Endothelial cell of umbilical vein (primary cell): ENCODE data around the gene SMOC2. TPM values are rescaled to one million over a fixed set of nuclear protein-coding genes. Genes with fewer than 3 reads are reported as not detected.

Source experiments
- BruUV-seq: library from RNA; stranded (reverse); fragments of 400-500 nt; replicated peaks from 2 replicates; lab custom pipeline; 2021; lab: Mats Ljungman, UMichigan
- CTCF ChIA-PET: fragments of 300-600, 350-600 bp; sonication (Branson Sonifier 250); formaldehyde crosslinking; loops from one replicate; lab custom pipeline; 2021; ENCODE audit warnings: antibody characterized with exemption, inconsistent platforms; lab: Charles Lee
- POLR2A ChIA-PET: fragments of 300-600, 350-600 bp; sonication (Branson Sonifier 250); formaldehyde crosslinking; loops from one replicate; lab custom pipeline; 2021; ENCODE audit warnings: antibody characterized with exemption, inconsistent platforms; lab: Charles Lee
- DNase-seq: peaks from one replicate; pipeline ENCODE4 v3.0.0-alpha.2; 2011; ENCODE audit warnings: low read depth, low spot score
- FAIRE-seq: peaks from 2 replicates; lab custom pipeline; 2011; peaks lifted over from hg19 to GRCh38; lab: Jason Lieb, UNC
- H2AFZ ChIP-seq: 2 replicates; pipeline ENCODE4 v1.6.0; 2012; ENCODE audit warnings: low read depth, low read length, control low read depth, inconsistent platforms
- H3K27ac ChIP-seq: 2 replicates; pipeline ENCODE4 v1.5.1; 2011; ENCODE audit warnings: low read depth, mild to moderate bottlenecking, control low read depth, low read length, moderate library complexity; ENCODE audit not compliant: insufficient read depth
- H3K27me3 ChIP-seq, 2 experiments: 2 replicates each; pipeline versions ENCODE4 v1.6.0 to v1.6.1; 2011; ENCODE audit warnings: low read length in 2 of 2, mixed read lengths in 1 of 2; ENCODE audit not compliant: control insufficient read depth in 2 of 2, insufficient read depth in 2 of 2
- H3K36me3 ChIP-seq, 2 experiments: 2 replicates in 1 of 2; 3 replicates in 1 of 2; pipeline ENCODE4 v1.5.1; 2011; ENCODE audit warnings: low read length in 2 of 2, mild to moderate bottlenecking in 1 of 2, moderate library complexity in 1 of 2; ENCODE audit not compliant: control insufficient read depth in 2 of 2, insufficient read depth in 2 of 2; ENCODE audit errors: extremely low read depth in 1 of 2
- H3K4me1 ChIP-seq: 3 replicates; pipeline ENCODE4 v1.5.1; 2011; ENCODE audit warnings: mild to moderate bottlenecking, low read length; ENCODE audit not compliant: control insufficient read depth, insufficient read depth; ENCODE audit errors: extremely low read depth
- H3K4me2 ChIP-seq: 2 replicates; pipeline ENCODE4 v1.6.1; 2011; ENCODE audit warnings: low read length, control low read depth, mixed read lengths; ENCODE audit not compliant: insufficient read depth
- H3K4me3 ChIP-seq, 3 experiments: fragments of 200-600 bp in 1 of 3; sonication (generic), shearing (Covaris generic) in 1 of 3; replicated peaks in 1 of 3; 2 replicates each; pipeline ENCODE4 v1.5.1; 2011 to 2016; ENCODE audit warnings: control low read depth in 3 of 3, low read length in 3 of 3, mild to moderate bottlenecking in 2 of 3, inconsistent platforms in 1 of 3, low read depth in 1 of 3, moderate library complexity in 1 of 3; ENCODE audit not compliant: insufficient read depth in 1 of 3
- H3K79me2 ChIP-seq: 2 replicates; pipeline ENCODE4 v1.6.0; 2012; ENCODE audit warnings: low read length, inconsistent platforms; ENCODE audit not compliant: control insufficient read depth, insufficient read depth
- H3K9ac ChIP-seq: replicated peaks from 2 replicates; pipeline ENCODE3; 2011; ENCODE audit warnings: low read length, control low read depth; ENCODE audit not compliant: insufficient read depth; ENCODE audit errors: extremely low read depth
- H3K9me1 ChIP-seq: replicated peaks from 3 replicates; pipeline ENCODE4 v1.6.0; 2011; ENCODE audit warnings: mild to moderate bottlenecking, low read length; ENCODE audit not compliant: control insufficient read depth, insufficient read depth; ENCODE audit errors: extremely low read depth
- H3K9me3 ChIP-seq: replicated peaks from 2 replicates; pipeline ENCODE4 v1.5.1; 2012; ENCODE audit warnings: low read length, inconsistent platforms; ENCODE audit not compliant: control insufficient read depth, insufficient read depth
- H4K20me1 ChIP-seq: replicated peaks from 2 replicates; pipeline ENCODE3; 2011; ENCODE audit warnings: mild to moderate bottlenecking, low read length; ENCODE audit not compliant: control insufficient read depth, insufficient read depth; ENCODE audit errors: extremely low read depth
- EZH2 ChIP-seq: IDR thresholded peaks from 2 replicates; pipeline ENCODE4 v1.6.1; 2012; ENCODE audit warnings: borderline replicate concordance, low read depth, mild to moderate bottlenecking, moderate library complexity, low read length, inconsistent platforms; ENCODE audit not compliant: severe bottlenecking
- FOS ChIP-seq: IDR thresholded peaks from 2 replicates; pipeline ENCODE4 v1.6.1; 2011; ENCODE audit warnings: mild to moderate bottlenecking, low read length, moderate library complexity, borderline replicate concordance; ENCODE audit not compliant: insufficient read depth
- GATA2 ChIP-seq: IDR thresholded peaks from 2 replicates; pipeline ENCODE4 v1.7.0; 2011; ENCODE audit warnings: low read depth, mild to moderate bottlenecking, moderate library complexity, mixed read lengths, low read length; ENCODE audit not compliant: insufficient read length, insufficient read depth
- JUN ChIP-seq: IDR thresholded peaks from 2 replicates; pipeline ENCODE4 v1.6.1; 2011; ENCODE audit warnings: borderline replicate concordance, low read depth; ENCODE audit not compliant: insufficient read length, insufficient read depth
- MAX ChIP-seq: IDR thresholded peaks from 2 replicates; pipeline ENCODE4 v1.6.1; 2011; ENCODE audit not compliant: insufficient read depth, insufficient read length
- MYC ChIP-seq: IDR thresholded peaks from one replicate; pipeline ENCODE4 v1.6.1; 2011; ENCODE audit warnings: mild to moderate bottlenecking, low read depth, low read length
- POLR2A ChIP-seq: IDR thresholded peaks from 2 replicates; pipeline ENCODE4 v1.6.1; 2012; ENCODE audit warnings: low read depth, mild to moderate bottlenecking, control low read depth, low read length
- POLR2AphosphoS5 ChIP-seq: IDR thresholded peaks from 2 replicates; pipeline ENCODE4 v1.6.1; 2012; ENCODE audit warnings: low read depth, mild to moderate bottlenecking, control low read depth, low read length, moderate library complexity; ENCODE audit not compliant: insufficient read depth
- dilution Hi-C: fragments of 300-500 bp; cut with MboI; formaldehyde crosslinking; loops from one replicate; pipeline ENCODE4 v1.15.0; 2019; ENCODE audit warnings: low sequenced_read_pairs; ENCODE audit not compliant: extremely low pct_ligation_motif_present
- intact Hi-C: fragments of 100-400 bp; cut with micrococcal nuclease; formaldehyde crosslinking; loops from one replicate; pipeline ENCODE4 v1.10.0; 2022
- polyA plus RNA-seq, 4 experiments: library from polyadenylated mRNA; depleted of rRNA in 3 of 4; stranded (reverse) in 3 of 4; unstranded in 1 of 4; fragments of >200 nt; gene quantifications; 2 replicates each; pipeline versions ENCODE4 v1.2.1 to v1.2.3, GENCODE V29; 2011 to 2012; ENCODE audit warnings: missing spikeins in 1 of 4
- total RNA-seq: library from RNA; stranded (reverse); gene quantifications from 2 replicates; pipeline ENCODE4 v1.2.3, GENCODE V29; 2021
- TF ChIP-seq, protein P1 (sequence below), 2 donors: IDR thresholded peaks; 1 replicate in 1 of 2; 2 replicates in 1 of 2; pipeline ENCODE4 v1.5.1; 2011; ENCODE audit warnings: low read length in 2 of 2, mild to moderate bottlenecking in 2 of 2, moderate library complexity in 2 of 2, control low read depth in 1 of 2, inconsistent platforms in 1 of 2, low read depth in 1 of 2; ENCODE audit not compliant: insufficient read depth in 1 of 2; ENCODE audit errors: extremely low read depth in 1 of 2

The SMOC2 gene
- total and polyA plus RNA-seq, 2 donors (not counting 3 experiments of a cell fraction or from before 2014, with no cell fraction given) = not detected

DNA sequence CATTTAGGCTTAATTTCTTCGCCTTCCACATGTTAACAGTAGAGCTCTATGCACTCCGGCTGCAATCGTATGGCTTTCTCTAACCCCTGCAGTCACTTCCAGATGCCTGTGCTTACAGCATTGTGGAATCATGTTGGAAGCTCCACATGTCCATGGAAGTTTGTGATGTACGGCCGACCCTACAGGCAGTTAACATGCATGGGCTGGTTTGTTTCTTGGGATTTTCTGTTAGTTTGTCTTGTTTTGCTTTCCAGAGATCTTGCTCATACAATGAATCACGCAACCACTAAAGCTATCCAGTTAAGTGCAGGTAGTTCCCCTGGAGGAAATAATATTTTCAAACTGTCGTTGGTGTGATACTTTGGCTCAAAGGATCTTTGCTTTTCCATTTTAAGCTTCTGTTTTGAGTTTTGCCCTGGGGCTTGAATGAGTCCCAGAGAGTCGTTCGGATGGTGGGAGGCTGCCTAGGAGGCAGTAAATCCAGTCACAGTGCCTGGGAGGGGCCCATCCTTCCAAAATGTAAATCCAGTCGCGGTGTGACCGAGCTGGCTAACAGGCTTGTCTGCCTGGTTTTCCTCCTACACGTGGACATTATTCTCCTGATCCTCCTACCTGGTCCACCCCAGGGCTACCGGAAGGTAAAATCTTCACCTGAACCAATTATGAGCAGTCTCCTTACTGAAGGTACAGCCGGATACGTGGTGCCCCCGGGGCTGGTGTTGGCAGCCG is 225.9 kb downstream of the SMOC2 start:
- Histone ChIP-seq H4K20me1 (no peaks in the 10 kb centered on the region), H3K4me1 (no peaks in the 10 kb centered on the region), H3K27ac (no peak overlapping the region), H3K4me3 (no peak overlapping the region), H3K9ac (no peak overlapping the region), H2AFZ (no peak overlapping the region), H3K79me2 (no peaks in the 10 kb centered on the region), H3K27me3 (no peaks in the 10 kb centered on the region), H3K36me3 (no peaks in the 10 kb centered on the region), H3K9me1 (no peaks in the 10 kb centered on the region), H3K9me3 (no peaks in the 10 kb centered on the region), H3K4me2 (no peak overlapping the region)
- CTCF ChIA-PET = no interaction called here
- dilution Hi-C loops = no loop called here
- intact Hi-C loops = no loop called here
- no peak for FAIRE-seq
- POLR2A ChIA-PET = no interaction called here
- no peak for DNase-seq
- no peak for TF ChIP-seq GATA2
- BruUV-seq = no TSS peak

DNA sequence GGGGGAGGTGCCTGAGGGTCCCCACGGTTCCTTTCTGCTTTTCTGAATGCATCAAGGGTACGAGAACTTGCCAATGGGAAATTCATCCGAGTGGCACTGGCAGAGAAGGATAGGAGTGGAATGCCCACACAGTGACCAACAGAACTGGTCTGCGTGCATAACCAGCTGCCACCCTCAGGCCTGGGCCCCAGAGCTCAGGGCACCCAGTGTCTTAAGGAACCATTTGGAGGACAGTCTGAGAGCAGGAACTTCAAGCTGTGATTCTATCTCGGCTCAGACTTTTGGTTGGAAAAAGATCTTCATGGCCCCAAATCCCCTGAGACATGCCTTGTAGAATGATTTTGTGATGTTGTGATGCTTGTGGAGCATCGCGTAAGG is 226.4 kb downstream of the SMOC2 start:
- BruUV-seq = no TSS peak
- no peak for FAIRE-seq
- dilution Hi-C loops = no loop called here

More for the DNA sequence above, 226.4 kb downstream of the SMOC2 start:
- Histone ChIP-seq H3K27ac (no peak overlapping the region), H3K4me1 (no peaks in the 10 kb centered on the region), H3K4me2 (no peak overlapping the region), H3K9me1 (no peaks in the 10 kb centered on the region), H3K9ac (no peak overlapping the region), H2AFZ (no peak overlapping the region), H3K9me3 (no peaks in the 10 kb centered on the region), H3K4me3 (no peak overlapping the region), H4K20me1 (no peaks in the 10 kb centered on the region), H3K36me3 (no peaks in the 10 kb centered on the region), H3K27me3 (no peaks in the 10 kb centered on the region), H3K79me2 (no peaks in the 10 kb centered on the region)
- intact Hi-C loops = no loop called here
- ChIA-PET POLR2A (no interaction called here), CTCF (no interaction called here)
- no peak for DNase-seq
- no peak for TF ChIP-seq POLR2A
- no peak for TF ChIP-seq GATA2
- TF ChIP-seq, protein P1, sequence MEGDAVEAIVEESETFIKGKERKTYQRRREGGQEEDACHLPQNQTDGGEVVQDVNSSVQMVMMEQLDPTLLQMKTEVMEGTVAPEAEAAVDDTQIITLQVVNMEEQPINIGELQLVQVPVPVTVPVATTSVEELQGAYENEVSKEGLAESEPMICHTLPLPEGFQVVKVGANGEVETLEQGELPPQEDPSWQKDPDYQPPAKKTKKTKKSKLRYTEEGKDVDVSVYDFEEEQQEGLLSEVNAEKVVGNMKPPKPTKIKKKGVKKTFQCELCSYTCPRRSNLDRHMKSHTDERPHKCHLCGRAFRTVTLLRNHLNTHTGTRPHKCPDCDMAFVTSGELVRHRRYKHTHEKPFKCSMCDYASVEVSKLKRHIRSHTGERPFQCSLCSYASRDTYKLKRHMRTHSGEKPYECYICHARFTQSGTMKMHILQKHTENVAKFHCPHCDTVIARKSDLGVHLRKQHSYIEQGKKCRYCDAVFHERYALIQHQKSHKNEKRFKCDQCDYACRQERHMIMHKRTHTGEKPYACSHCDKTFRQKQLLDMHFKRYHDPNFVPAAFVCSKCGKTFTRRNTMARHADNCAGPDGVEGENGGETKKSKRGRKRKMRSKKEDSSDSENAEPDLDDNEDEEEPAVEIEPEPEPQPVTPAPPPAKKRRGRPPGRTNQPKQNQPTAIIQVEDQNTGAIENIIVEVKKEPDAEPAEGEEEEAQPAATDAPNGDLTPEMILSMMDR (IDR thresholded peaks at IDR 0.05; ENCODE audit: extremely low read depth in 1 of 2, insufficient read depth in 1 of 2, low read depth in 1 of 2, low read length in 2 of 2) = no peak
- no peak for TF ChIP-seq POLR2AphosphoS5
- TF ChIP-seq EZH2 = no peak
- no peak for TF ChIP-seq MAX
- TF ChIP-seq JUN = no peak
- no peak for TF ChIP-seq FOS
- no peak for TF ChIP-seq MYC
